Endothelial cell of umbilical vein (primary cell): Measurements from ENCODE around the gene CD38.

ENCODE experiments used
- CTCF ChIP-seq, 2 donors: IDR thresholded peaks; 1 replicate in 1 of 2; 2 replicates in 1 of 2; pipeline ENCODE4 v1.5.1; 2011; ENCODE audit warnings: low read length in 2 of 2, mild to moderate bottlenecking in 2 of 2, moderate library complexity in 2 of 2, control low read depth in 1 of 2, inconsistent platforms in 1 of 2, low read depth in 1 of 2; ENCODE audit not compliant: insufficient read depth in 1 of 2; ENCODE audit errors: extremely low read depth in 1 of 2
- JUN ChIP-seq: IDR thresholded peaks from 2 replicates; pipeline ENCODE4 v1.6.1; 2011; ENCODE audit warnings: borderline replicate concordance, low read depth; ENCODE audit not compliant: insufficient read length, insufficient read depth
- POLR2AphosphoS5 ChIP-seq: IDR thresholded peaks from 2 replicates; pipeline ENCODE4 v1.6.1; 2012; ENCODE audit warnings: low read depth, mild to moderate bottlenecking, control low read depth, low read length, moderate library complexity; ENCODE audit not compliant: insufficient read depth

- TF ChIP-seq CTCF (IDR thresholded peaks at IDR 0.05; ENCODE audit: extremely low read depth in 1 of 2, insufficient read depth in 1 of 2, low read depth in 1 of 2, low read length in 2 of 2) (no peak), POLR2AphosphoS5 (no peak), JUN (no peak)
Measured at GRCh38 chr4:15875663-15876460, 97.7 kb downstream of the CD38 start.
